HG03039 (cell line): Measurements from ENCODE around the gene ALX3.

ENCODE experiments used
- ATAC-seq: cut with Tn5 transposase; IDR thresholded peaks from one replicate; pipeline ENCODE4 v1.9.1; 2021; ENCODE audit warnings: mild to moderate bottlenecking, moderate library complexity; ENCODE audit not compliant: unreplicated experiment

The ALX3 gene

GRCh38 chr1:110070671-110071242, at the start of gene ALX3:
Gene ALX3 (minus strand): TSS chr1:110070672. CDS start chr1:110070612, 60 bp downstream.
- no peak for ATAC-seq

GRCh38 chr1:110119843-110120242, 49.4 kb upstream of the ALX3 start:
- ATAC-seq = no peak

- no peak for ATAC-seq
These were observed 48.3 kb upstream of the ALX3 start for GRCh38 chr1:110118636-110119396.

- no peak for ATAC-seq
These were observed 44.3 kb upstream of the ALX3 start for GRCh38 chr1:110114784-110115183.

GRCh38 chr1:110114173-110114572, 43.7 kb upstream of the ALX3 start:
- no peak for ATAC-seq

GRCh38 chr1:110113551-110113950, 43.1 kb upstream of the ALX3 start:
- ATAC-seq = no peak

GRCh38 chr1:110112656-110113055, 42.2 kb upstream of the ALX3 start:
- ATAC-seq = no peak

- ATAC-seq = no peak
These were observed 41.7 kb upstream of the ALX3 start, which contains the start of gene UBL4B for GRCh38 chr1:110112143-110112542. Gene UBL4B (plus strand): TSS chr1:110112443. CDS start chr1:110112535, 92 bp downstream.

GRCh38 chr1:110111081-110111480, 40.6 kb upstream of the ALX3 start:
- no peak for ATAC-seq

- no peak for ATAC-seq
These were observed 37.5 kb upstream of the ALX3 start for GRCh38 chr1:110107867-110108469.

- ATAC-seq = no peak
These were observed 35.8 kb upstream of the ALX3 start for GRCh38 chr1:110106013-110106941.

- ATAC-seq = no peak
These were observed 31.6 kb upstream of the ALX3 start for GRCh38 chr1:110102081-110102480.

GRCh38 chr1:110100335-110100734, 29.9 kb upstream of the ALX3 start:
- no peak for ATAC-seq

- no peak for ATAC-seq
These were observed 28.0 kb upstream of the ALX3 start for GRCh38 chr1:110098222-110099026.

- no peak for ATAC-seq
These were observed 27.2 kb upstream of the ALX3 start for GRCh38 chr1:110097507-110098221.

GRCh38 chr1:110094931-110095654, 24.6 kb upstream of the ALX3 start:
- no peak for ATAC-seq

- ATAC-seq = no peak
These were observed 22.5 kb upstream of the ALX3 start for GRCh38 chr1:110092991-110093390.

- ATAC-seq = no peak
These were observed 21.3 kb upstream of the ALX3 start for GRCh38 chr1:110091791-110092190.

- ATAC-seq = no peak
These were observed 20.9 kb upstream of the ALX3 start for GRCh38 chr1:110091381-110091780.
